GM23338 (cell line): ENCODE measurements around the gene ZNF532. TPM values are rescaled to one million over a fixed set of nuclear protein-coding genes. Genes with fewer than 3 reads are reported as not detected.

Experiments
- ATAC-seq: fragments of 200-7000 bp; cut with Tn5 transposase; 3 replicates; pipeline ENCODE4 v1.9.1; 2020
- DNase-seq: peaks from one replicate; pipeline ENCODE4 v3.0.0-alpha.2; 2015; ENCODE audit warnings: low spot score
- H2AFZ ChIP-seq: fragments of 200-600 bp; sonication (generic); 2 replicates; pipeline ENCODE4 v1.8.0; 2016; ENCODE audit warnings: antibody characterized with exemption, mild to moderate bottlenecking, moderate library complexity
- H3F3A ChIP-seq: fragments of 200-600 bp; sonication (generic); replicated peaks from 2 replicates; pipeline ENCODE4 v1.8.0; 2017; ENCODE audit warnings: antibody characterized with exemption, mixed run types, low read depth
- H3K27ac ChIP-seq: fragments of 200-600 bp; sonication (generic); 2 replicates; pipeline ENCODE4 v1.6.1; 2016; ENCODE audit warnings: low read depth
- H3K27me3 ChIP-seq: fragments of 200-600 bp; sonication (generic); 2 replicates; pipeline ENCODE4 v1.8.0; 2016; ENCODE audit warnings: mild to moderate bottlenecking, mixed run types, moderate library complexity; ENCODE audit not compliant: insufficient read depth
- H3K36me3 ChIP-seq: fragments of 200-600 bp; sonication (generic); 2 replicates; pipeline ENCODE4 v1.8.0; 2016; ENCODE audit warnings: mild to moderate bottlenecking; ENCODE audit not compliant: insufficient read depth
- H3K4me1 ChIP-seq: fragments of 200-600 bp; sonication (generic); 2 replicates; pipeline ENCODE4 v1.8.0; 2016; ENCODE audit warnings: mild to moderate bottlenecking, moderate library complexity; ENCODE audit not compliant: insufficient read depth
- H3K4me2 ChIP-seq: fragments of 200-600 bp; sonication (generic); 2 replicates; pipeline ENCODE4 v1.7.1; 2017; ENCODE audit warnings: mixed run types
- H3K4me3 ChIP-seq: fragments of 200-600 bp; sonication (generic); 2 replicates; pipeline ENCODE4 v1.6.1; 2016; ENCODE audit warnings: mixed run types
- H3K79me2 ChIP-seq: fragments of 200-600 bp; sonication (generic); replicated peaks from 2 replicates; pipeline ENCODE4 v1.8.0; 2017; ENCODE audit warnings: mild to moderate bottlenecking; ENCODE audit not compliant: insufficient read depth
- H3K9me2 ChIP-seq: fragments of 200-600 bp; sonication (generic); 2 replicates; pipeline ENCODE4 v1.8.0; 2017; ENCODE audit not compliant: insufficient read depth
- H4K20me1 ChIP-seq: fragments of 200-600 bp; sonication (generic); replicated peaks from 2 replicates; pipeline ENCODE4 v1.8.0; 2017; ENCODE audit warnings: mild to moderate bottlenecking; ENCODE audit not compliant: insufficient read depth
- H3K27ac Mint-ChIP-seq: 2 replicates; pipeline ENCODE4 v1.8.0; 2020; ENCODE audit warnings: inconsistent platforms, mild to moderate bottlenecking, moderate library complexity, mixed read lengths
- H3K27me3 Mint-ChIP-seq: 3 replicates; pipeline ENCODE4 v1.8.0; 2022; ENCODE audit warnings: low read depth, mild to moderate bottlenecking, moderate library complexity, mixed read lengths, inconsistent platforms; ENCODE audit not compliant: insufficient read depth, poor library complexity
- H3K36me3 Mint-ChIP-seq: 3 replicates; pipeline ENCODE4 v1.8.0; 2021; ENCODE audit warnings: low read depth, mild to moderate bottlenecking, inconsistent platforms, moderate library complexity, mixed read lengths
- H3K4me1 Mint-ChIP-seq: 3 replicates; pipeline ENCODE4 v1.8.0; 2020; ENCODE audit warnings: mild to moderate bottlenecking, inconsistent platforms, mixed read lengths
- H3K4me3 Mint-ChIP-seq: 3 replicates; pipeline ENCODE4 v1.8.0; 2021; ENCODE audit warnings: moderate library complexity, mild to moderate bottlenecking, inconsistent platforms, mixed read lengths
- H3K9me3 Mint-ChIP-seq: 3 replicates; pipeline ENCODE4 v1.8.0; 2020; ENCODE audit warnings: moderate library complexity, mild to moderate bottlenecking, inconsistent platforms, mixed read lengths
- ETS1 ChIP-seq: IDR thresholded peaks from 2 replicates; pipeline ENCODE4 v1.6.1; 2016; ENCODE audit warnings: antibody characterized with exemption
- EZH2 ChIP-seq: fragments of 200-600 bp; sonication (generic); IDR thresholded peaks from one replicate; pipeline ENCODE4 v1.8.0; 2017; ENCODE audit warnings: antibody characterized with exemption, mild to moderate bottlenecking, low read depth; ENCODE audit not compliant: unreplicated experiment
- JUNB ChIP-seq: IDR thresholded peaks from one replicate; pipeline ENCODE4 v1.6.1; 2016; ENCODE audit warnings: antibody characterized with exemption; ENCODE audit not compliant: unreplicated experiment
- ZNF114 ChIP-seq: fragments of 250-450 bp; sonication (Bioruptor Pico); IDR thresholded peaks from 2 replicates; pipeline ENCODE4 v1.5.0; 2020; ENCODE audit warnings: mild to moderate bottlenecking, moderate library complexity
- ZNF331 ChIP-seq: fragments of 250-450 bp; sonication (Bioruptor Pico); IDR thresholded peaks from 2 replicates; pipeline ENCODE4 v1.5.0; 2020; ENCODE audit warnings: low read depth, mild to moderate bottlenecking, moderate library complexity
- polyA plus RNA-seq: library from polyadenylated mRNA; unstranded; fragments of >200 nt; fragmentation: Nextera tagmentation; extraction: Ambion mirVana; gene quantifications from 2 replicates; pipeline ENCODE4 v1.2.1, GENCODE V29; 2016
- total RNA-seq: library from RNA; depleted of rRNA; stranded (reverse); fragments of >200 nt; shearing (Covaris generic); gene quantifications from 2 replicates; pipeline ENCODE4 v1.2.3, GENCODE V29; 2014
- TF ChIP-seq, protein P1 (sequence below): fragments of 250-450 bp; sonication (Bioruptor Pico); IDR thresholded peaks from 2 replicates; pipeline ENCODE4 v1.5.0; 2020; ENCODE audit warnings: mild to moderate bottlenecking, moderate library complexity

Gene ZNF532
- total and polyA plus RNA-seq, 2 experiments from 2014 or later, result 51.5 to 225 TPM

DNA sequence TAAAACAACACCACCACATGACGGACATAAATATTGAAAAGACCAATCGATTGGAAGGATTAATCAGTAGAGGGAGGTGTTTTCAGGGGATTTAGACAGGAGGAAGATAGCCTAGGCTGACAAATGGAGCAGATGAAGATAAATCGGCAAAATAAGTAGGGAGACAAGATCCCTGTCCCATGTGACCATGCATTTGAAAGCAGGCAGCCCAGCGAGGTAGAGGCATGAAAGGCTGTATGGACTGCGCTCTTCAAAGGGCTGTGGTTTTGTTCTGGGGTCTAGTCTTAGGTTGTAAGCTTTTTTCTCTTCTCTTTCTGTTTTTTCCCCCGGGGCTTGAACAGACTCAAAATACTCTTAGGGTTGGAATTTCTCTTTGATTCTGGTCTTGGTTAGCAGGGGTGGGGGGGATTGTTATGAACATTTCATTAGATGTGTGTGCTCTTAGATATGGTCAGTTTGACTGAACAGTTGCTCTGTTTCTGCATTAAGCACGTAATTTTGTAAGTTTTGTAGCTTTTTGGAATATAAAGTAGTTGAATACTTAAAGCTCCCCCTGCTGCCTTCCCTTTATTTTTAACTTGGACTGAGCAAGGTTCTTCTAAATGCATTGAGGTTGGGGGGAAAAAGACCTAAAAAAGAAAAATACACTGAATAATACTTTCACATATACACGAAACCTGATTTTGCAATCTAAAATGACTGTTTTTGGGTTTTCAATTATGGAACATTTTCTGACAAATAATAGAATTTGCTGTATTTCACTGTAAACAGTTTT lies 32.2 kb downstream of the ZNF532 start:
- TF ChIP-seq JUNB (no peak), ZNF331 (CRISPR knock-in tag) (no peak), ETS1 (no peak), EZH2 (no peak), ZNF114 (CRISPR knock-in tag) (no peak)
- TF ChIP-seq, protein P1, sequence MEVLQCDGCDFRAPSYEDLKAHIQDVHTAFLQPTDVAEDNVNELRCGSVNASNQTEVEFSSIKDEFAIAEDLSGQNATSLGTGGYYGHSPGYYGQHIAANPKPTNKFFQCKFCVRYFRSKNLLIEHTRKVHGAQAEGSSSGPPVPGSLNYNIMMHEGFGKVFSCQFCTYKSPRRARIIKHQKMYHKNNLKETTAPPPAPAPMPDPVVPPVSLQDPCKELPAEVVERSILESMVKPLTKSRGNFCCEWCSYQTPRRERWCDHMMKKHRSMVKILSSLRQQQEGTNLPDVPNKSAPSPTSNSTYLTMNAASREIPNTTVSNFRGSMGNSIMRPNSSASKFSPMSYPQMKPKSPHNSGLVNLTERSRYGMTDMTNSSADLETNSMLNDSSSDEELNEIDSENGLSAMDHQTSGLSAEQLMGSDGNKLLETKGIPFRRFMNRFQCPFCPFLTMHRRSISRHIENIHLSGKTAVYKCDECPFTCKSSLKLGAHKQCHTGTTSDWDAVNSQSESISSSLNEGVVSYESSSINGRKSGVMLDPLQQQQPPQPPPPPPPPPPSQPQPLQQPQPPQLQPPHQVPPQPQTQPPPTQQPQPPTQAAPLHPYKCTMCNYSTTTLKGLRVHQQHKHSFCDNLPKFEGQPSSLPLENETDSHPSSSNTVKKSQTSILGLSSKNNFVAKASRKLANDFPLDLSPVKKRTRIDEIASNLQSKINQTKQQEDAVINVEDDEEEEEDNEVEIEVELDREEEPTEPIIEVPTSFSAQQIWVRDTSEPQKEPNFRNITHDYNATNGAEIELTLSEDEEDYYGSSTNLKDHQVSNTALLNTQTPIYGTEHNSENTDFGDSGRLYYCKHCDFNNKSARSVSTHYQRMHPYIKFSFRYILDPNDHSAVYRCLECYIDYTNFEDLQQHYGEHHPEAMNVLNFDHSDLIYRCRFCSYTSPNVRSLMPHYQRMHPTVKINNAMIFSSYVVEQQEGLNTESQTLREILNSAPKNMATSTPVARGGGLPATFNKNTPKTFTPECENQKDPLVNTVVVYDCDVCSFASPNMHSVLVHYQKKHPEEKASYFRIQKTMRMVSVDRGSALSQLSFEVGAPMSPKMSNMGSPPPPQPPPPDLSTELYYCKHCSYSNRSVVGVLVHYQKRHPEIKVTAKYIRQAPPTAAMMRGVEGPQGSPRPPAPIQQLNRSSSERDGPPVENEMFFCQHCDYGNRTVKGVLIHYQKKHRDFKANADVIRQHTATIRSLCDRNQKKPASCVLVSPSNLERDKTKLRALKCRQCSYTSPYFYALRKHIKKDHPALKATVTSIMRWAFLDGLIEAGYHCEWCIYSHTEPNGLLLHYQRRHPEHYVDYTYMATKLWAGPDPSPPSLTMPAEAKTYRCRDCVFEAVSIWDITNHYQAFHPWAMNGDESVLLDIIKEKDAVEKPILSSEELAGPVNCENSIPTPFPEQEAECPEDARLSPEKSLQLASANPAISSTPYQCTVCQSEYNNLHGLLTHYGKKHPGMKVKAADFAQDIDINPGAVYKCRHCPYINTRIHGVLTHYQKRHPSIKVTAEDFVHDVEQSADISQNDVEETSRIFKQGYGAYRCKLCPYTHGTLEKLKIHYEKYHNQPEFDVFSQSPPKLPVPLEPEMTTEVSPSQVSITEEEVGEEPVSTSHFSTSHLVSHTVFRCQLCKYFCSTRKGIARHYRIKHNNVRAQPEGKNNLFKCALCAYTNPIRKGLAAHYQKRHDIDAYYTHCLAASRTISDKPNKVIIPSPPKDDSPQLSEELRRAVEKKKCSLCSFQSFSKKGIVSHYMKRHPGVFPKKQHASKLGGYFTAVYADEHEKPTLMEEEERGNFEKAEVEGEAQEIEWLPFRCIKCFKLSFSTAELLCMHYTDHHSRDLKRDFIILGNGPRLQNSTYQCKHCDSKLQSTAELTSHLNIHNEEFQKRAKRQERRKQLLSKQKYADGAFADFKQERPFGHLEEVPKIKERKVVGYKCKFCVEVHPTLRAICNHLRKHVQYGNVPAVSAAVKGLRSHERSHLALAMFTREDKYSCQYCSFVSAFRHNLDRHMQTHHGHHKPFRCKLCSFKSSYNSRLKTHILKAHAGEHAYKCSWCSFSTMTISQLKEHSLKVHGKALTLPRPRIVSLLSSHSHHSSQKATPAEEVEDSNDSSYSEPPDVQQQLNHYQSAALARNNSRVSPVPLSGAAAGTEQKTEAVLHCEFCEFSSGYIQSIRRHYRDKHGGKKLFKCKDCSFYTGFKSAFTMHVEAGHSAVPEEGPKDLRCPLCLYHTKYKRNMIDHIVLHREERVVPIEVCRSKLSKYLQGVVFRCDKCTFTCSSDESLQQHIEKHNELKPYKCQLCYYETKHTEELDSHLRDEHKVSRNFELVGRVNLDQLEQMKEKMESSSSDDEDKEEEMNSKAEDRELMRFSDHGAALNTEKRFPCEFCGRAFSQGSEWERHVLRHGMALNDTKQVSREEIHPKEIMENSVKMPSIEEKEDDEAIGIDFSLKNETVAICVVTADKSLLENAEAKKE, result no peak
- DNase-seq (no peak), ATAC-seq (peak; percentile 28)
- Mint-ChIP-seq H3K4me3 (no peak overlapping the region), H3K27me3 (peaks cover 14% of the 10 kb centered on the region), H3K27ac (peak overlapping the region; percentile 38; the same call in 1 of the 2 replicates), H3K9me3 (no peaks in the 10 kb centered on the region), H3K36me3 (peaks cover 87% of the 10 kb centered on the region), H3K4me1 (peaks cover 79% of the 10 kb centered on the region)
- peak overlapping the region; percentile 73 for H3K27ac ChIP-seq
- H3K27me3 ChIP-seq, result no peaks in the 10 kb centered on the region
- no peak overlapping the region for H3K4me3 ChIP-seq
- no peaks in the 10 kb centered on the region for H3K9me2 ChIP-seq
- H3K4me1 ChIP-seq, result peaks cover 65% of the 10 kb centered on the region
- peaks cover 100% of the 10 kb centered on the region for H3K79me2 ChIP-seq
- peaks cover 20% of the 10 kb centered on the region for H3F3A ChIP-seq
- no peak overlapping the region for H2AFZ ChIP-seq
- H3K4me2 ChIP-seq, result peak overlapping the region; percentile 41; the same call in 1 of the 2 replicates
- H3K36me3 ChIP-seq, result peaks cover 26% of the 10 kb centered on the region
- H4K20me1 ChIP-seq, result peaks cover 83% of the 10 kb centered on the region
